Left lobe of liver (tissue), 2 donors: ENCODE results near the gene CFAP251. TPM values are rescaled to one million over a fixed set of nuclear protein-coding genes. Genes with fewer than 3 reads are reported as not detected.
A peak's percentile ranks its signal among the peaks of the same experiment; 100 is the strongest.

Experiments used
- ATAC-seq: fragments of 200-7000 bp; cut with Tn5 transposase; one replicate; pipeline ENCODE4 v1.9.1; 2020; ENCODE audit warnings: mild to moderate bottlenecking, moderate library complexity
- DNase-seq: peaks from one replicate; pipeline ENCODE4 v3.0.0-alpha.2; 2020; ENCODE audit warnings: low spot score
- total RNA-seq: library from RNA; stranded (reverse); gene quantifications from one replicate; pipeline ENCODE4 v1.2.1, GENCODE V29; 2021
- donor health status: DM: no; HTN: no; CAD: no; lungs with moderate emphysema.
- donor health status: DM: no; HTN: yes; CAD: no.

Gene CFAP251
- total RNA-seq, 1 donor from 2014 or later, result 2.2 TPM

DNA sequence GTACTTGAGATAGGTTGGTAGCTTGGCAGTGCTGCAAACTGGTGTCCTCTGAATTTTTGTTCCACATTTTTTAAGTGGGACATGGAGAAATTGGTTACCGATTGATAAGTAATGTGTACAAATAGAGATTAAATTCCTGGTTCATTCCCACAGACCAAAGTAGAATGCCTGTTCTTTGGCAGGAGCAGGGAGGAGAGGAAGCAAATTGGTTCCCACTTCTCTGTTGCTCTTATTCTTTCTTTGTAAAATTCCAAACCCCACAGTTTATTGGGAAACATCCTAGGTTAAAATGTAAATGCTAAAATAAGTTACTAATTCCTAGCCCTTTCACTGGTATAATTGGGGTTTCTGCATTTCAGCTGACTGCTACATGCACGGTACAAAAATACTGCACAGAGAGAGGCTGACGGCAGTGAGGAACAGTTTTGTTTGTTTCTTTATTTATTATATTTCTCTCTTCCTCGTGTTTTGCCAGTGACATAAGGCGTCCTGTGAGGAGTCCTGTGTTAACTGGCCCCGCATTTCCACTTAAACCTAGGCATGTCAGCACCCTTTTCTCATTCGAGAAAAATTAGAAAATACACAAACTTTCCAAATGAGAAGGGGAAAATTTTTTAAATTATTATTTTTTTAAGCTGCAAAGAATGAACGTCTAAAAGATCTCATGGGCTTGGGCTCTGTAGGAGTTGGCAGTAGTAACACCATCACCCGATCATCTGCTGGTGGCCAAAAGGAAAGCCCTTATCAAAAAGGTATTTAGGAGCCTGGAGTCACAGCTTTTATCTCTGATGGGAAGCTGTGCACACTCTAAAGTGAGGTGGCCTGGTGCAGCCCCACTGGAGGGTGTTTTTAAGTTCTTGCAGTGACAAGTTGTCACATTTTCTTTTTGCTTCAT is 77.9 kb downstream of the CFAP251 start:
- no peak for ATAC-seq
- no peak for DNase-seq

DNA sequence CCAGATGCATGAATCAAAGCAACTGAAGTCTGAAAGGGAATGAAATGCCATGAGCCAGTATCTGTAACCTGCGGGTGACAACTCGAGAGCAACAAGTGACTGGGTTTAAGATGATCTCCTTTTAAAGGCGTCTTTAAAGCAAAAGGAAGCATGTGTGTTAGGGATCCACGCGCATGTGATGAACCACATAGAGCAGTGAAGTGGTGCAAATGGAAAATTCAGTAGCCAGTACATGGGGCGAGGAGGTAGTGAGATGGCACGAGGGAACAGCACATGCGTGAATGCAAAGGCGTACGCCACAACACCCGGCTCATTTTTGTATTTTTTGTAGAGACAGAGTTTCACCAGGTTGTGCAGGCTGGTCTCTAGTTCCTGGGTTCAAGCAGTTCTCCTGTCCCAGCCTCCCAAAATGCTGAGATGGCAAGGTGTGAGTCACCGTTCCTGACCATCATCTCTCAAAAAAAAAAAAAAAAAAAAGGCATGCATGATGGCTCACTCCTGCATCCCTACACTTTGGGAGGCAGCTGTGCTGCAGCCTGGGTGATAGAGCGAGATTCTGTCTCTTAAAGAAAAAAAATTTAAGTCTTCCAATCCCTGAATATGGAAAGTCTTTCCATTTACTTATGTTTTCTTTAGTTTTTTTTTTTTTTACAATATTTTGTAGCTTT is 78.7 kb downstream of the CFAP251 start:
- no peak for ATAC-seq
- no peak for DNase-seq

DNA sequence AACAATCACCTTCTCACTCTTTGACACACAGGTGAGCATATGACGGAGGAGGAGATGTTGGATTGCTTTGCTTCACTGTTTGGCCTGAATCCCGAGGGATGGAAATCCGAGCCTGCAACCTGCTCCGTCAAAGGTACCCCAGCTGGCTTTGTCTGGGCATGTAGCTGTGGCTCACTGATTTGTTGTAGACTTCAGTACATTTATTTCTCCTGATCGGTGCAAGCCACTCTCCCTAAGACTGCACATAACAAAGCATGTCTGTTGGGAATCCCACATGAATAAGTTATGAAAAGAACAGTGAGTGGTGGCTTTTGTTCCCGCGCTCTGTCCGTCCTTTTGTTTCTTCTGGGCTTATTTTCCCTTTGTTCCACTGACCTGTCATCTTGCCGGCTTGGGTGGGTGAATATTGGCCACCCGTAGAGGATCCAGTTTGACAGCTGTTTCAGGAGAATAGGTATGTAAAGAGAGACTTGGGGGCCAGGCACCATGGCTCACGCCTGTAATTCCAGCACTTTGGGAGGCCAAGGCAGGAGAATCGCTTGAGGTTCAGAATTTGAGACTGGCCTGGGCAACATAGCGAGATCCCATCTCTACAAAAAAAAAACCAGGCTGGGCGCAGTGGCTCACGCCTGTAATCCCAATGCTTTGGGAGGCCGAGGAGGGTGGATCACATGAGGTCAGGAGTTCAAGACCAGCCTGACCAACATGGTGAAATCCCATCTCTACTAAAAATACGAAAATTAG is 83.2 kb downstream of the CFAP251 start:
- ATAC-seq, result no peak

GRCh38 chr12:122003651-122004611 is 85.5 kb downstream of the CFAP251 start:
- ATAC-seq, result no peak
- no peak for DNase-seq

More for the DNA sequence above, 83.2 kb downstream of the CFAP251 start:
- no peak for DNase-seq

DNA sequence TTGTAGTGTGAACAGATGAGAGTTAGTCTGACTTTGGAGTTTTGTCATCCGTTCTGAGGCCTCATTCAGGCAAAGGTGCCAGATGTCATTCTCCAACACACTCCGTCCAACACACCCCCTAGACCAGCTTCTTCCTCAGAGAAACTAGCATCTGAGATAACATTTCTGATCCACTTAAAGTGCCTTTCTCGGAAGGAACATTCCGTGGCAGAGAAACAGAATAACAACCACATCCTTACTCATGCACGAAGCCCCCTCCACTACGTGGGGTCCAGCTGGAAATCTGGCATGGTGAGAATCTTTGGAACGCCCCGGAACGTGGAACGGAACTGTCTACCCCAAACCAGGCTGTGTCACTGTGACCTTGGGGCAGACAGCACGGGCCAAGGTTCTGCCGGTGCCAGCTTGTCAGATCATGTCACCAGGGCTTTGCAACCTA is 86.3 kb downstream of the CFAP251 start:
- ATAC-seq, result no peak

DNA sequence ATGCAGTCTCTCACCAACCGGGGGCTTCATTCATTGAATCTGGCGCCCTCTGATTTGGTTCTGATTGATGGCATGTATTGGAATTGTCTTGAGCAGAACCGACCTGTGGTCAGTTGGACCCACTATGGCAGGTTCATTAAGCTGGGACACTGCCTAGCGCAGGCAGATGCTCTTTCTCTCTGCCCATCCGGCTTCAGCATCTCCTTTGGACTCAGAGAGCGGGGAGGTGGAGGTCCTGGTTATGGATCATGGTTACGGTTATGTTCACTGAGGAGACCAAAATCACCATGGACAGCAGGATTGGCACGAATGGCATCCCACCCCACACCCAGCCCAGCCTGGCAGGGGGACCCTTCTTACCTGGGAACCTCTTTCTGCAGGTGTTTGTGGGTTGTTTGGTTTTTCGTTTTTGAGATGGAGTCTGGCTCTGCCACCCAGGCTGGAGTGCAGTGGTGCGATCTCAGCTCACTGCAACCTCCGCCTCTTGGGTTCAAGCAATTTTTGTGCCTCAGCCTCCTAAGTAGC is 86.9 kb downstream of the CFAP251 start:
- no peak for ATAC-seq

More for the DNA sequence above, 86.3 kb downstream of the CFAP251 start:
- no peak for DNase-seq

DNA sequence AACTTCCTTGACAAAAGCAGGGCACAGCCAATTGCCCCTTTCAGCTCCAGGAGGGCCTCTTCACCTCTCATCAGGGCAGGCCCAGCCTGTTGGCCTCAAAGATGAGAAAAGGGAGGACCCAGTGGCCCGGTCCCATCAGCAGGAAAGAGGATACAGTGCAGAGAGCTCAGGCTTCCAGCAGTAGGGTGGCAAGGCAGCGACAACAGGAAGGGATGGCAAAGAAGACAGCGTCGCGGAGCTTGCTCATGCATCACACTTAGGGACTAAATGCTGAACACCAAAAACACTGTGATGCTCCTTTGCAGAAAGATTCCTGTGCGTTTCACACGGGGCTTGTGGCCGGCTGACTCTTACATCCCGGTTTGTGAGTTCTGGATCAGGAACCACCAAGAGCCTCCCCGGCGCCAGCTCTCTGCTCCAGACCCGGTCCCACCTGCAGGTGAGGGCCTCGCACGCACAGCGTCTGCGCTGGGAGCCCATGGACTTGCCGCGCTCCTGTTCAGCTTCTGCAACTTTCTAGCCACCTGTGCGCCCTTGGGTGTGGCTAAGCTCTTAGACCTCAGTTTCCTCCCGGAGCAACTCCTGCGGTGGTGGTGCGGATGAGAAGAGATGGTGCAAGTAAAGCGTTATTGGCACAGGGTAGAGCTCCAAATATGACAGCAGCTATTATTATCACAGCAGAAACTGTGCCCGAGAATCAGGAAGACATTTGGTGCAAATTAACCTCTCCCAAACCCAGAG is 88.0 kb downstream of the CFAP251 start:
- ATAC-seq, result no peak

More for the DNA sequence above, 86.9 kb downstream of the CFAP251 start:
- no peak for DNase-seq

GRCh38 chr12:122009741-122010140 is 91.3 kb downstream of the CFAP251 start:
- ATAC-seq, result no peak

More for the DNA sequence above, 88.0 kb downstream of the CFAP251 start:
- no peak for DNase-seq

DNA sequence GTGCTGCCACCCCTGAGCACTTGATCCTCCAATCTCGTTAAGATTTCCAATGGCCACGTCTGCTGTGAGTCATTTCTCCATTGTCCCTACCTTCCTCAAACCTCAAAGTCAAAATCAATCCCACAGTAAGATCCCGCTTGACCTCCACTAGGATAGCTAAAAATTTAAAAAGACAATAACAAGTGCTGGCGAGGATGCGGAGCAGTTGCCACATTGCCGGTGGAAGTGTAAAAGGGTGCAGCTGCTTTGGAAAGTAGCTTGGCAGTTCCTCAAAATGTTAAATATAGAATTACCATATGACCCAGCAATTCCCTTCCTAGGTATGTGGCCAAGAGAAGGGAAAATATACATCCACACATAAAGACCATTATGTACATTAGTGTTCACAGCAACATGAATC is 93.8 kb downstream of the CFAP251 start:
- ATAC-seq (no peak), DNase-seq (no peak)

More at GRCh38 chr12:122009741-122010140, 91.3 kb downstream of the CFAP251 start:
- no peak for DNase-seq

DNA sequence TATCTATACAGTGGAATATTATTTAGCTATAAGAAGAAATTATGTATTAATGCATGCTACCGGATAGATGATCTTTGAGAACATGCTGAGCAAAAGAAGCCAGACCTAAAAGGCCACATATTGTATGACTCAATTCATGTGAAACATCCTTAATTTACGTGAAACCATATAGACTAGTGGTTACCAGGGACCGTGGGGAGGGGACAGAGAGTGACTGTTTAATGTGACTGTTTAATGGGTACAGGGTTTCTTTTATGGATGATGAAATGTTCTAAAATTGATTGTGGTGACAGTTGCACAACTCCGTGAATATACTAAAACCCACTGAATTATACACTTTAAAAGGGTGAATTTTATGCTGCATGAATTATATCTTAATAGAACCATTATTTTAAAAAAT is 94.7 kb downstream of the CFAP251 start:
- no peak for ATAC-seq
- DNase-seq, result no peak

DNA sequence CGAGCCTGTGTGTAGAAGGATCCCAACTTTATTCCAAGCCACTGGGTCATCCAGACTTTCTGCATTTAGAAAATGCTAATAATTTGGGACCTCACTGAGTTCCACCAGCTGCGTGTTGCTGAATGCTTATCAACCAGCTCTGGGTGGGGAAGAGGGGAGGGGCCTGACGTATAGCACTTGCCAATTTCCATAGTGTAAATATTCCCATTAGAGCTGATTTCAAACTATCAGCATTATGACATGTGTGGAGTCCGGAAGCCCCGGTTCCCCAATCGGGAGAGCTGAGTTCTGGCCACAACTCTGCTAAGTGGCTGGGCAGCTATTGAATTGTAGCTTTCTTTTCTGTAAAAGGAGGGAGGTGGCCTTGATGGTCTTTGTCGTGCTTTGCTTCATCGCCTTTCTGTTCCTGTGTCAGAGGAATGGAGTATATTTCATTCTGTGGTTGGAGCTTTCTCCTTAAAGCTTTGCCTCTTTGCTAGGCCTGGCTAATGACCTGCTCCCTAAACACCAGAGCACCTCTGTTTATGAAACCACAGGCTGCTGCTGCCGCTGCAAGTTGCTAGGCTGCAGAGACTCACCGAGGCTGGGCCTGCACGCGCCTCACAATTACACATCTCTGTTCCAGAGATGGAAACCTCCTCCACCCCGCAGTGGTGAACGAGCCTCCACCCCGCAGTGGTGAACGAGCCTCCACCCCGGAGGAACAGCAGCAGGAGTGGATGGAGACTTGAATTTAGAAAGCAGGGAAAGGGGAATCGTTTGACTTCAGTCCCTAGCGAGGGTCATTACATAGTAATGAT is 95.6 kb downstream of the CFAP251 start:
- DNase-seq, result no peak
- no peak for ATAC-seq

- DNase-seq (no peak), ATAC-seq (no peak)
Measured at GRCh38 chr12:122014781-122015180, 96.4 kb downstream of the CFAP251 start.

DNA sequence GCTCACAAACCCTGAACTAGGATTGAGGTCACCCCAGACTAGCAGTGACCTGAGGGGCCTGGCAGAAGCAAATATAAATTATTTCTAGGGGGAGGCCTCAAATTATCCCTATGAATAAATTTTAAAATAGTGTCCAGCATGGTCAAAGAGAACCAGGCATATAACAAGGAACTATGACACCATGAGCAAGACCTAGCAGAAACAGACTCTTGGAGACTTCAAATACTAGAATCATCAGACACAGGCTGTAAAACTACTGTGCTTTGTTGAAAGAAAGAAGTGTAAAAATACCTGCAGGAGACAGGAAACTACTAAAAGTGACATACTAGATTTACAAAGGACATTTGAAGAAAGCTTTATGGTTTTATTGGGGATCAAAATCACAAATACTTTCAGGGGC is 100.1 kb downstream of the CFAP251 start:
- no peak for DNase-seq
- no peak for ATAC-seq

GRCh38 chr12:122018937-122019336 is 100.5 kb downstream of the CFAP251 start:
- ATAC-seq, result no peak
- DNase-seq, result no peak

DNA sequence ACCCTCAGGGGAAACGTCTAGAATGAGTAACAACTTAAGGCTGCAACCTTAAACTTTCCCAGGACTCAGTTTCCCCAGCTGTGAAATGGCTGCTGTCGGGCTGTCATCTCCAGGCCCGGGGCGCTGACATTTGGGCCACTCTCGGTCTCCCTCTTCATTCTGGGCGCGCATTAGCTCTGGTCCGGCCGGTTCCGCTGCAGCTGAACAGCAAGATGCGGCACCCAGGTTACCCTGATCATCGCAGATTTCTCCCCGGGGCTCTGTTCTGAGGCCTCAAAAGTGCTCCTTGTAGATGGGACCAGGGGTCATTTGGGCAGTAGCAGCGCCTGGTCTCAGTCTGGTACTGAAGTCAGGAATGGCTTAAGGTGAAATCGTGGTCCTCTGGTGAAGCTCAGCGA is 102.4 kb downstream of the CFAP251 start:
- no peak for DNase-seq
- ATAC-seq, result no peak

GRCh38 chr12:122021193-122021821 is 102.9 kb downstream of the CFAP251 start:
- DNase-seq (peak; percentile 55), ATAC-seq (no peak)

GRCh38 chr12:122021822-122022392 is 103.5 kb downstream of the CFAP251 start, which contains the start of gene BCL7A:
TSS of gene BCL7A (plus strand) at chr12:122021884. CDS start at chr12:122022092, 208 bp downstream.
- ATAC-seq (peak; percentile 74), DNase-seq (peak; percentile 80)
